Trophoblast cell (in vitro differentiated cells and primary cell): ENCODE data around the gene LRCH4. TPM values are rescaled to one million over a fixed set of nuclear protein-coding genes. Genes with fewer than 3 reads are reported as not detected.

Experiments
- DNase-seq, 2 donors: peaks; one replicate each; pipeline ENCODE4 v3.0.0-alpha.2; 2016
- H2AFZ ChIP-seq: 2 replicates; pipeline ENCODE4 v1.6.1; 2013; ENCODE audit warnings: low read length, moderate library complexity, mild to moderate bottlenecking; ENCODE audit not compliant: insufficient read depth, poor library complexity
- H2AK5ac ChIP-seq: 2 replicates; pipeline ENCODE4 v1.6.1; 2013; ENCODE audit warnings: mild to moderate bottlenecking, low read length
- H2BK120ac ChIP-seq: 2 replicates; pipeline ENCODE4 v1.6.1; 2013; ENCODE audit warnings: low read length, mild to moderate bottlenecking, moderate library complexity; ENCODE audit not compliant: insufficient read depth, poor library complexity
- H2BK12ac ChIP-seq: 2 replicates; pipeline ENCODE4 v1.6.1; 2013; ENCODE audit warnings: mild to moderate bottlenecking, low read length, moderate library complexity
- H2BK5ac ChIP-seq: 2 replicates; pipeline ENCODE4 v1.6.1; 2013; ENCODE audit warnings: low read length, low read depth, moderate library complexity, mild to moderate bottlenecking; ENCODE audit not compliant: poor library complexity
- H3K14ac ChIP-seq: 2 replicates; pipeline ENCODE4 v1.6.1; 2013; ENCODE audit warnings: mild to moderate bottlenecking, low read length
- H3K18ac ChIP-seq: 2 replicates; pipeline ENCODE4 v1.6.1; 2013; ENCODE audit warnings: mild to moderate bottlenecking, low read length
- H3K23ac ChIP-seq: 2 replicates; pipeline ENCODE4 v1.6.1; 2013; ENCODE audit warnings: low read length
- H3K27ac ChIP-seq: 2 replicates; pipeline ENCODE4 v1.5.1; 2013; ENCODE audit warnings: low read depth, mild to moderate bottlenecking, inconsistent platforms, low read length, moderate library complexity
- H3K27me3 ChIP-seq: 2 replicates; pipeline ENCODE4 v1.6.1; 2013; ENCODE audit warnings: inconsistent platforms, mild to moderate bottlenecking, low read length, moderate library complexity; ENCODE audit not compliant: insufficient read depth
- H3K36me3 ChIP-seq, 2 experiments: 1 replicate in 1 of 2; 2 replicates in 1 of 2; pipeline ENCODE4 v1.6.1; 2013; ENCODE audit warnings: low read length in 2 of 2, mild to moderate bottlenecking in 2 of 2, moderate library complexity in 1 of 2; ENCODE audit not compliant: insufficient read depth in 2 of 2, control insufficient read depth in 1 of 2
- H3K4ac ChIP-seq: 2 replicates; pipeline ENCODE4 v1.6.1; 2013; ENCODE audit warnings: low read depth, mild to moderate bottlenecking, low read length, moderate library complexity
- H3K4me1 ChIP-seq, 2 experiments: 1 replicate in 1 of 2; 2 replicates in 1 of 2; pipeline ENCODE4 v1.6.1; 2013; ENCODE audit warnings: low read length in 2 of 2, mild to moderate bottlenecking in 2 of 2, moderate library complexity in 1 of 2; ENCODE audit not compliant: insufficient read depth in 2 of 2, control insufficient read depth in 1 of 2
- H3K4me2 ChIP-seq: 2 replicates; pipeline ENCODE4 v1.6.1; 2013; ENCODE audit warnings: inconsistent platforms, mild to moderate bottlenecking, low read length, moderate library complexity
- H3K4me3 ChIP-seq: 2 replicates; pipeline ENCODE4 v1.5.1; 2013; ENCODE audit warnings: mild to moderate bottlenecking, low read depth, low read length, inconsistent platforms
- H3K79me1 ChIP-seq: one replicate; pipeline ENCODE4 v1.6.1; 2013; ENCODE audit warnings: low read length
- H3K79me2 ChIP-seq: 2 replicates; pipeline ENCODE4 v1.6.1; 2013; ENCODE audit warnings: low read length, mild to moderate bottlenecking; ENCODE audit not compliant: control insufficient read depth, insufficient read depth, poor library complexity
- H3K9ac ChIP-seq: 2 replicates; pipeline ENCODE4 v1.6.1; 2013; ENCODE audit warnings: mild to moderate bottlenecking, low read length
- H3K9me3 ChIP-seq: 2 replicates; pipeline ENCODE4 v1.6.1; 2013; ENCODE audit warnings: low read depth, mild to moderate bottlenecking, control low read depth, inconsistent platforms, low read length; ENCODE audit not compliant: insufficient read depth
- H4K12ac ChIP-seq: 2 replicates; pipeline ENCODE4 v1.6.1; 2013; ENCODE audit warnings: low read depth, mild to moderate bottlenecking, low read length, moderate library complexity
- H4K8ac ChIP-seq: 2 replicates; pipeline ENCODE4 v1.6.1; 2013; ENCODE audit warnings: low read depth, mild to moderate bottlenecking, low read length, moderate library complexity
- H4K91ac ChIP-seq: one replicate; pipeline ENCODE4 v1.6.1; 2013; ENCODE audit warnings: low read depth, mild to moderate bottlenecking, low read length, moderate library complexity
- WGBS: extraction: QIAGEN DNeasy Blood & Tissue Kit; methylation state at CpG from one replicate; pipeline ENCODE4 v1.1.7; 2013; ENCODE audit warnings: missing lambda C conversion rate; ENCODE audit not compliant: insufficient read length, insufficient coverage; ENCODE audit errors: extremely low coverage; 5-methylcytosine and 5-hydroxymethylcytosine counted together
- polyA plus RNA-seq: library from polyadenylated mRNA; stranded (reverse); fragments of 200-250 nt; gene quantifications from 2 replicates; pipeline ENCODE4 v1.2.3, GENCODE V29; 2013

The LRCH4 gene
- polyA plus RNA-seq = 37.0 and 40.0 TPM in 2 replicates

GRCh38 chr7:100585511-100586265, at the start of gene LRCH4:
LRCH4 (minus strand) TSS chr7:100586129; CDS start chr7:100586100, 29 bp downstream.
- peak; percentile 72 to 77 for DNase-seq
- Histone ChIP-seq H3K79me1 (peaks cover 17% of the 10 kb centered on the region), H3K27me3 (no peaks in the 10 kb centered on the region), H4K8ac (peak within 1 kb of the TSS; percentile 99), H2BK12ac (peak within 1 kb of the TSS; percentile 47), H3K4ac (peak within 1 kb of the TSS; percentile 91), H3K4me1 (peaks cover 12 to 21% of the 10 kb centered on the region in 2 experiments), H2BK5ac (peak within 1 kb of the TSS; percentile 93), H3K4me2 (peak within 1 kb of the TSS; percentile 91), H4K12ac (peak within 1 kb of the TSS; percentile 94), H3K9ac (peak within 1 kb of the TSS; percentile 94), H3K14ac (peak within 1 kb of the TSS; percentile 99), H3K23ac (no peak within 1 kb of the TSS), H2BK120ac (peak within 1 kb of the TSS; percentile 84), H3K4me3 (peak within 1 kb of the TSS; percentile 94), H3K79me2 (peaks cover 6% of the 10 kb centered on the region), H2AK5ac (no peak within 1 kb of the TSS), H3K27ac (peak within 1 kb of the TSS; percentile 97), H3K9me3 (peaks cover 2% of the 10 kb centered on the region), H3K18ac (peak within 1 kb of the TSS; percentile 98), H2AFZ (peak within 1 kb of the TSS; percentile 89), H3K36me3 (peaks cover 23% of the 10 kb centered on the region in 2 experiments), H4K91ac (peak within 1 kb of the TSS; percentile 99)
- WGBS = no CpG with 5 or more reads among the region's 61 CpGs

DNA sequence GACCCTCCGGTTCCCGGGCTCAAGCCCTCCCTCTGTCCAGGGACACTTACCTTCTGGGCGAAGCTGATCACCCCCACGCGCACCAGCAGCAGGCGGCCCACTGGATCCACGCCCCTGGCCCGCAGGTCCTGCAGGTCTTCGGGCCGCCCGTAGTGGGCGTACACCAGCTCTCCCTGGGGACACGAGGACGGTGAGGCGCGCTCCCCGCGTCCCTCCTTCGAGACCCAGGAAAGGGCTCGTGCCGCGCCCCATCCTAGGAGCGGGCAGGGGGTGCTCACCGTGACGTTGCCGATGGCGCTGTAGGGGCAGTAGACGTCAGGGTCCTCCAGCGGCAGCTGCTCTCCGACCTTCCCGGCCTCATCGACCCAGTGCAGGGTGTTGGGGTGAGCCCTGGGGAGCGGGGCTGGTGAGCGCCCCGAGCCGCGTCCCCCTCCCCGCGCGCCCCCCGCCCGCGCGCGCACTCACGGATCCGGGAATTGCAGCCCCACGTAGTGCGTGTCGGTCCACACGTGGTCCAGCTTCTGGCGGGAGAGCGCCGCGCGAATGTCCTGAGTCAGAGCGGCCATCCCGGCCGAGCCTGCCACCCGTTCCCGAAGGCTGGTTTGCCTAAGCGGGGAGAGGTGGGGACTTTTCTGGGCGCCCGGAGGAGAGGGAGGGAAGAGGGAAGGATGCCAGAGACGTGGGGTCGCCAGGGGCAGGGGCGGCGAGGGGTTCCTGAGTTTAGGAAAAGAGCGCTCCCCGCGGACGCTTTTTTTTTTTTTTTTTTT, 47.2 kb upstream of the LRCH4 start:
- WGBS = no CpG with 5 or more reads among the region's 72 CpGs
- no peak overlapping the region for H3K4ac ChIP-seq
- peak overlapping the region; percentile 47 for H3K23ac ChIP-seq

GRCh38 chr7:100630066-100630465, 44.1 kb upstream of the LRCH4 start:
- no peak for DNase-seq

More for the DNA sequence above, 47.2 kb upstream of the LRCH4 start:
- Histone ChIP-seq H3K18ac (peak overlapping the region; percentile 56), H2BK120ac (no peak overlapping the region), H4K8ac (peak overlapping the region; percentile 73), H3K4me1 (peaks cover 7% of the 10 kb centered on the region in 2 experiments), H3K79me1 (no peaks in the 10 kb centered on the region), H4K91ac (no peak overlapping the region), H3K14ac (peak overlapping the region; percentile 14), H2BK12ac (no peak overlapping the region), H3K4me2 (peak overlapping the region; percentile 67), H3K9me3 (peaks cover 2% of the 10 kb centered on the region), H4K12ac (peak overlapping the region; percentile 65), H3K4me3 (peak overlapping the region; percentile 32), H2BK5ac (no peak overlapping the region), H2AFZ (peak overlapping the region; percentile 19), H3K27ac (no peak overlapping the region), H3K36me3 (no peaks in the 10 kb centered on the region), H3K79me2 (peaks cover 3% of the 10 kb centered on the region), H3K9ac (no peak overlapping the region), H2AK5ac (no peak overlapping the region), H3K27me3 (peaks cover 9% of the 10 kb centered on the region)
- peak; percentile 31 to 62 for DNase-seq

DNA sequence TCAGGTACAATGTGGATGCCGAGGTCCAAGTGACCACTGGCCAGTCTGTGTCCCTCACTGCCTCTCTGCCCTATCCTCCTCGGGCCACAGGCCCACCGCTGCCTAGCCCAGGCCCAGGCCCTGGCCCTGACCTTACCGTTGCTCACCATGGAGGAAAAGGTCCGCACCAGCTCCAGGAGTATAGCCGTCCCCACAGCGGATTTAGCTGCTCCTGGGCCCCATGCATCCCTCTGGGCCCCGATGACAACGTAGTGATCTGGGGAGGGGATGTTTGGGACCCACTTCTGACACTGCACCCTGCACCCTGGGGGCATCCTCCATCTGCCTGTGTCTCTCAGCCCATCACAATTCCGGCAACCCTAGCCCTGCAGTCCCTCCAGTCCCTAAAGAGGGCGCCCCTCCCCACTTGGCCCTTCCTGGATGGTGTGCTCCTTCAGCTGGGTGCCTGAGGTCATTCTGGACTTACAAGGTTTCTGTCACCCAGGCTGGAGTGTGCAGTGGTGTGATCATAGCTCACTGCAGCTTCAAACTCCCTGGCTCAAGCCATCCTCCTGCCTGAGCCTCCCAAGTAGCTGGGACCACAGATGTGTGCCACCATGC, 43.3 kb upstream of the LRCH4 start:
- Histone ChIP-seq H2BK120ac (no peak overlapping the region), H3K27ac (no peak overlapping the region), H2BK5ac (no peak overlapping the region), H3K27me3 (peaks cover 16% of the 10 kb centered on the region), H3K23ac (no peak overlapping the region), H3K9me3 (peaks cover 6% of the 10 kb centered on the region), H3K79me2 (peaks cover 3% of the 10 kb centered on the region), H3K4me1 (peaks cover 7 to 11% of the 10 kb centered on the region in 2 experiments), H3K14ac (no peak overlapping the region), H4K8ac (no peak overlapping the region), H3K4me2 (no peak overlapping the region), H3K36me3 (no peaks in the 10 kb centered on the region), H3K79me1 (no peaks in the 10 kb centered on the region), H3K18ac (no peak overlapping the region), H4K91ac (no peak overlapping the region), H3K4me3 (peak overlapping the region; percentile 1), H4K12ac (no peak overlapping the region), H2BK12ac (no peak overlapping the region), H3K4ac (no peak overlapping the region), H2AFZ (no peak overlapping the region), H2AK5ac (no peak overlapping the region), H3K9ac (no peak overlapping the region)
- DNase-seq = peak; percentile 55 to 57
- no CpG with 5 or more reads among the region's 11 CpGs for WGBS

More at GRCh38 chr7:100630066-100630465, 44.1 kb upstream of the LRCH4 start:
- no peak overlapping the region for H3K27ac ChIP-seq
- no peak overlapping the region for H3K4me2 ChIP-seq
- H4K12ac ChIP-seq = no peak overlapping the region
- no peaks in the 10 kb centered on the region for H3K36me3 ChIP-seq
- no peak overlapping the region for H2AFZ ChIP-seq
- H3K23ac ChIP-seq = no peak overlapping the region
- WGBS = no CpG with 5 or more reads among the region's 4 CpGs
- no peak overlapping the region for H3K9ac ChIP-seq
- peaks cover 3% of the 10 kb centered on the region for H3K79me2 ChIP-seq
- H3K4ac ChIP-seq = no peak overlapping the region
- no peaks in the 10 kb centered on the region for H3K79me1 ChIP-seq
- no peak overlapping the region for H2BK120ac ChIP-seq
- H4K8ac ChIP-seq = no peak overlapping the region
- peaks cover 6% of the 10 kb centered on the region for H3K9me3 ChIP-seq
- peaks cover 7 to 11% of the 10 kb centered on the region in 2 experiments for H3K4me1 ChIP-seq
- H3K4me3 ChIP-seq = no peak overlapping the region
- H3K18ac ChIP-seq = no peak overlapping the region
- H4K91ac ChIP-seq = no peak overlapping the region
- H3K27me3 ChIP-seq = peaks cover 16% of the 10 kb centered on the region
- H3K14ac ChIP-seq = no peak overlapping the region
- no peak overlapping the region for H2BK5ac ChIP-seq
- H2BK12ac ChIP-seq = no peak overlapping the region
- no peak overlapping the region for H2AK5ac ChIP-seq
